ENCODE results near the gene UBE2E2.

DNA sequence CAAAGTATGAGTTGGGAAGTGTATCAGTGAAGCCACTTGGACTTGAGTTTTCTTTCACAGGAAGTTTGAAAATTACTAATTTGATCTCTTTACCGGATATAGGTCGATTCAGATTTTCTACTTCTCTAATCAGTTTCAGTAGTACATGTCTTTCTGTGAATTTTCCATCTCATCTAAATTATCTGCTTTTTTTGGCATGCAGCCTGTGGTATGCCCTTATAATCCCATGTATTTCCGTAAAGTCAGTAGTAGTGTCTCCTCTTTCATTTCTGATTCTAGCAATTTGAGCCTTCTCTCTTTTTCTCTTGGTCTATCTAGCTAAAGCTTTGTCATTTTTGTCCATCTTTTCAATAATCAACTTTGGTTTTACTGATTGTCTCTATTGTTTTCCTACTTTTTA lies 434.2 kb downstream of the UBE2E2 start:
- TF ChIP-seq BCL11A (tag by site-specific recombination; IDR thresholded peaks at IDR 0.05; ENCODE audit: low read depth), result no peak
- no peak for TF ChIP-seq HOXA7 (CRISPR knock-in tag; IDR thresholded peaks at IDR 0.05; ENCODE audit: borderline replicate concordance)
- TF ChIP-seq ZNF24 (tag by site-specific recombination; IDR thresholded peaks at IDR 0.05), result no peak
- TF ChIP-seq, protein P1, sequence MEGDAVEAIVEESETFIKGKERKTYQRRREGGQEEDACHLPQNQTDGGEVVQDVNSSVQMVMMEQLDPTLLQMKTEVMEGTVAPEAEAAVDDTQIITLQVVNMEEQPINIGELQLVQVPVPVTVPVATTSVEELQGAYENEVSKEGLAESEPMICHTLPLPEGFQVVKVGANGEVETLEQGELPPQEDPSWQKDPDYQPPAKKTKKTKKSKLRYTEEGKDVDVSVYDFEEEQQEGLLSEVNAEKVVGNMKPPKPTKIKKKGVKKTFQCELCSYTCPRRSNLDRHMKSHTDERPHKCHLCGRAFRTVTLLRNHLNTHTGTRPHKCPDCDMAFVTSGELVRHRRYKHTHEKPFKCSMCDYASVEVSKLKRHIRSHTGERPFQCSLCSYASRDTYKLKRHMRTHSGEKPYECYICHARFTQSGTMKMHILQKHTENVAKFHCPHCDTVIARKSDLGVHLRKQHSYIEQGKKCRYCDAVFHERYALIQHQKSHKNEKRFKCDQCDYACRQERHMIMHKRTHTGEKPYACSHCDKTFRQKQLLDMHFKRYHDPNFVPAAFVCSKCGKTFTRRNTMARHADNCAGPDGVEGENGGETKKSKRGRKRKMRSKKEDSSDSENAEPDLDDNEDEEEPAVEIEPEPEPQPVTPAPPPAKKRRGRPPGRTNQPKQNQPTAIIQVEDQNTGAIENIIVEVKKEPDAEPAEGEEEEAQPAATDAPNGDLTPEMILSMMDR (tag by site-specific recombination; IDR thresholded peaks at IDR 0.05), result no peak
- TF ChIP-seq ZBTB17 (tag by site-specific recombination; IDR thresholded peaks at IDR 0.05), result no peak
- TF ChIP-seq KLF10 (tag by site-specific recombination; IDR thresholded peaks at IDR 0.05), result no peak
- TF ChIP-seq, protein P2, sequence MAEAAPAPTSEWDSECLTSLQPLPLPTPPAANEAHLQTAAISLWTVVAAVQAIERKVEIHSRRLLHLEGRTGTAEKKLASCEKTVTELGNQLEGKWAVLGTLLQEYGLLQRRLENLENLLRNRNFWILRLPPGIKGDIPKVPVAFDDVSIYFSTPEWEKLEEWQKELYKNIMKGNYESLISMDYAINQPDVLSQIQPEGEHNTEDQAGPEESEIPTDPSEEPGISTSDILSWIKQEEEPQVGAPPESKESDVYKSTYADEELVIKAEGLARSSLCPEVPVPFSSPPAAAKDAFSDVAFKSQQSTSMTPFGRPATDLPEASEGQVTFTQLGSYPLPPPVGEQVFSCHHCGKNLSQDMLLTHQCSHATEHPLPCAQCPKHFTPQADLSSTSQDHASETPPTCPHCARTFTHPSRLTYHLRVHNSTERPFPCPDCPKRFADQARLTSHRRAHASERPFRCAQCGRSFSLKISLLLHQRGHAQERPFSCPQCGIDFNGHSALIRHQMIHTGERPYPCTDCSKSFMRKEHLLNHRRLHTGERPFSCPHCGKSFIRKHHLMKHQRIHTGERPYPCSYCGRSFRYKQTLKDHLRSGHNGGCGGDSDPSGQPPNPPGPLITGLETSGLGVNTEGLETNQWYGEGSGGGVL (tag by site-specific recombination; IDR thresholded peaks at IDR 0.05), result no peak
- no peak for TF ChIP-seq ZNF529 (tag by site-specific recombination; IDR thresholded peaks at IDR 0.05; ENCODE audit: insufficient replicate concordance)
- no peak for TF ChIP-seq TCF7L2 (IDR thresholded peaks at IDR 0.05; ENCODE audit: borderline replicate concordance, low read depth, low read length)
- TF ChIP-seq, protein P3, sequence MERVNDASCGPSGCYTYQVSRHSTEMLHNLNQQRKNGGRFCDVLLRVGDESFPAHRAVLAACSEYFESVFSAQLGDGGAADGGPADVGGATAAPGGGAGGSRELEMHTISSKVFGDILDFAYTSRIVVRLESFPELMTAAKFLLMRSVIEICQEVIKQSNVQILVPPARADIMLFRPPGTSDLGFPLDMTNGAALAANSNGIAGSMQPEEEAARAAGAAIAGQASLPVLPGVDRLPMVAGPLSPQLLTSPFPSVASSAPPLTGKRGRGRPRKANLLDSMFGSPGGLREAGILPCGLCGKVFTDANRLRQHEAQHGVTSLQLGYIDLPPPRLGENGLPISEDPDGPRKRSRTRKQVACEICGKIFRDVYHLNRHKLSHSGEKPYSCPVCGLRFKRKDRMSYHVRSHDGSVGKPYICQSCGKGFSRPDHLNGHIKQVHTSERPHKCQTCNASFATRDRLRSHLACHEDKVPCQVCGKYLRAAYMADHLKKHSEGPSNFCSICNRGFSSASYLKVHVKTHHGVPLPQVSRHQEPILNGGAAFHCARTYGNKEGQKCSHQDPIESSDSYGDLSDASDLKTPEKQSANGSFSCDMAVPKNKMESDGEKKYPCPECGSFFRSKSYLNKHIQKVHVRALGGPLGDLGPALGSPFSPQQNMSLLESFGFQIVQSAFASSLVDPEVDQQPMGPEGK (tag by site-specific recombination; IDR thresholded peaks at IDR 0.05), result no peak
- TF ChIP-seq, protein P4, sequence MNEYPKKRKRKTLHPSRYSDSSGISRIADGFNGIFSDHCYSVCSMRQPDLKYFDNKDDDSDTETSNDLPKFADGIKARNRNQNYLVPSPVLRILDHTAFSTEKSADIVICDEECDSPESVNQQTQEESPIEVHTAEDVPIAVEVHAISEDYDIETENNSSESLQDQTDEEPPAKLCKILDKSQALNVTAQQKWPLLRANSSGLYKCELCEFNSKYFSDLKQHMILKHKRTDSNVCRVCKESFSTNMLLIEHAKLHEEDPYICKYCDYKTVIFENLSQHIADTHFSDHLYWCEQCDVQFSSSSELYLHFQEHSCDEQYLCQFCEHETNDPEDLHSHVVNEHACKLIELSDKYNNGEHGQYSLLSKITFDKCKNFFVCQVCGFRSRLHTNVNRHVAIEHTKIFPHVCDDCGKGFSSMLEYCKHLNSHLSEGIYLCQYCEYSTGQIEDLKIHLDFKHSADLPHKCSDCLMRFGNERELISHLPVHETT (tag by site-specific recombination; IDR thresholded peaks at IDR 0.05), result no peak
- TF ChIP-seq YY1 (tag by site-specific recombination; IDR thresholded peaks at IDR 0.05), result no peak
- TF ChIP-seq ZFP37 (tag by site-specific recombination; IDR thresholded peaks at IDR 0.05), result no peak
- TF ChIP-seq, protein P5, sequence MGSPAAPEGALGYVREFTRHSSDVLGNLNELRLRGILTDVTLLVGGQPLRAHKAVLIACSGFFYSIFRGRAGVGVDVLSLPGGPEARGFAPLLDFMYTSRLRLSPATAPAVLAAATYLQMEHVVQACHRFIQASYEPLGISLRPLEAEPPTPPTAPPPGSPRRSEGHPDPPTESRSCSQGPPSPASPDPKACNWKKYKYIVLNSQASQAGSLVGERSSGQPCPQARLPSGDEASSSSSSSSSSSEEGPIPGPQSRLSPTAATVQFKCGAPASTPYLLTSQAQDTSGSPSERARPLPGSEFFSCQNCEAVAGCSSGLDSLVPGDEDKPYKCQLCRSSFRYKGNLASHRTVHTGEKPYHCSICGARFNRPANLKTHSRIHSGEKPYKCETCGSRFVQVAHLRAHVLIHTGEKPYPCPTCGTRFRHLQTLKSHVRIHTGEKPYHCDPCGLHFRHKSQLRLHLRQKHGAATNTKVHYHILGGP (tag by site-specific recombination; IDR thresholded peaks at IDR 0.05), result no peak

All from HEK293 (cell line).